Panc1 (cell line): ENCODE measurements around the gene LMNA.

Experiments
- POLR2AphosphoS5 ChIP-seq: IDR thresholded peaks from 2 replicates; pipeline ENCODE4 v1.6.1; 2012; ENCODE audit warnings: mild to moderate bottlenecking, low read depth, low read length, moderate library complexity
- TCF7L2 ChIP-seq: IDR thresholded peaks from 2 replicates; pipeline ENCODE4 v1.6.1; 2011; ENCODE audit warnings: mild to moderate bottlenecking, low read depth, low read length, inconsistent platforms
- TF ChIP-seq, protein P1 (sequence below): fragments of 450-650 bp; IDR thresholded peaks from 2 replicates; pipeline ENCODE4 v1.5.1; 2017; ENCODE audit warnings: mild to moderate bottlenecking
- TF ChIP-seq, protein P2 (sequence below), 2 experiments: IDR thresholded peaks; 2 replicates each; pipeline ENCODE4 v1.6.1; 2011 to 2012; ENCODE audit warnings: low read depth in 2 of 2, control low read depth in 1 of 2, low read length in 1 of 2, mild to moderate bottlenecking in 1 of 2, moderate library complexity in 1 of 2; ENCODE audit not compliant: insufficient read depth in 1 of 2

DNA sequence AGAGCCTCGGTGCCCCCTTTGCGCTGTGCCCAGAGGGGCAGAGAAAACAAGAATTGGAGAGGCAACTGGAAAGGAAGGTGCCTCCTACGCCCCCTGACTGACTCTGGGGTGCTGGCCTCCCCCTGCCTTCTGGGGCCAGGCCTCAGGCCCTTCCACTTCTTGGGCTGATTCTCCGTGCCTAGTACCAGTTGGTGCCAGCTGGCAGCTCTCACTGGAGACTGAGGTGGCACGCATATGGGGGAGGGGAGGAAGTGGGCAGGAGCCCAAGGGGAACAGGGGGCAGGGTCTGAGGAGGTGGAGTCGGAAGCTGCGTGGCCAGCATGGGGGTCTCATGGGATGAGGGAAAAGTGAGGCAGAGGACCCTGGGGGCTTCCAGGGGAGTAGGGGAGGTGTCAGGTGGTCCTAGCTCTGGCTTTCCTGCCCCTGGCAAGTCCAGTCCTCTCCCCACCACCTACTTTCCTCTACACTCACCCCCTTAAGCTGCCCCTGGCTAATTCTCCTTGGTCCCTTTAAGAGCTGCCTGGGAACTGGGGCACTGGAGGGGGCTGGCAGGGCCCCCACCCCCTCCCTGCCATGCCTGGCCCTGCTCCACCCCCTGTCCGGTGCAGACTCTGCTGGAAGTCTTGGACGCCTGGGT is 32.4 kb downstream of the LMNA start:
- TF ChIP-seq, protein P1, sequence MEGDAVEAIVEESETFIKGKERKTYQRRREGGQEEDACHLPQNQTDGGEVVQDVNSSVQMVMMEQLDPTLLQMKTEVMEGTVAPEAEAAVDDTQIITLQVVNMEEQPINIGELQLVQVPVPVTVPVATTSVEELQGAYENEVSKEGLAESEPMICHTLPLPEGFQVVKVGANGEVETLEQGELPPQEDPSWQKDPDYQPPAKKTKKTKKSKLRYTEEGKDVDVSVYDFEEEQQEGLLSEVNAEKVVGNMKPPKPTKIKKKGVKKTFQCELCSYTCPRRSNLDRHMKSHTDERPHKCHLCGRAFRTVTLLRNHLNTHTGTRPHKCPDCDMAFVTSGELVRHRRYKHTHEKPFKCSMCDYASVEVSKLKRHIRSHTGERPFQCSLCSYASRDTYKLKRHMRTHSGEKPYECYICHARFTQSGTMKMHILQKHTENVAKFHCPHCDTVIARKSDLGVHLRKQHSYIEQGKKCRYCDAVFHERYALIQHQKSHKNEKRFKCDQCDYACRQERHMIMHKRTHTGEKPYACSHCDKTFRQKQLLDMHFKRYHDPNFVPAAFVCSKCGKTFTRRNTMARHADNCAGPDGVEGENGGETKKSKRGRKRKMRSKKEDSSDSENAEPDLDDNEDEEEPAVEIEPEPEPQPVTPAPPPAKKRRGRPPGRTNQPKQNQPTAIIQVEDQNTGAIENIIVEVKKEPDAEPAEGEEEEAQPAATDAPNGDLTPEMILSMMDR, result no peak
- TF ChIP-seq TCF7L2 (no peak), POLR2AphosphoS5 (no peak)
- TF ChIP-seq, protein P2, sequence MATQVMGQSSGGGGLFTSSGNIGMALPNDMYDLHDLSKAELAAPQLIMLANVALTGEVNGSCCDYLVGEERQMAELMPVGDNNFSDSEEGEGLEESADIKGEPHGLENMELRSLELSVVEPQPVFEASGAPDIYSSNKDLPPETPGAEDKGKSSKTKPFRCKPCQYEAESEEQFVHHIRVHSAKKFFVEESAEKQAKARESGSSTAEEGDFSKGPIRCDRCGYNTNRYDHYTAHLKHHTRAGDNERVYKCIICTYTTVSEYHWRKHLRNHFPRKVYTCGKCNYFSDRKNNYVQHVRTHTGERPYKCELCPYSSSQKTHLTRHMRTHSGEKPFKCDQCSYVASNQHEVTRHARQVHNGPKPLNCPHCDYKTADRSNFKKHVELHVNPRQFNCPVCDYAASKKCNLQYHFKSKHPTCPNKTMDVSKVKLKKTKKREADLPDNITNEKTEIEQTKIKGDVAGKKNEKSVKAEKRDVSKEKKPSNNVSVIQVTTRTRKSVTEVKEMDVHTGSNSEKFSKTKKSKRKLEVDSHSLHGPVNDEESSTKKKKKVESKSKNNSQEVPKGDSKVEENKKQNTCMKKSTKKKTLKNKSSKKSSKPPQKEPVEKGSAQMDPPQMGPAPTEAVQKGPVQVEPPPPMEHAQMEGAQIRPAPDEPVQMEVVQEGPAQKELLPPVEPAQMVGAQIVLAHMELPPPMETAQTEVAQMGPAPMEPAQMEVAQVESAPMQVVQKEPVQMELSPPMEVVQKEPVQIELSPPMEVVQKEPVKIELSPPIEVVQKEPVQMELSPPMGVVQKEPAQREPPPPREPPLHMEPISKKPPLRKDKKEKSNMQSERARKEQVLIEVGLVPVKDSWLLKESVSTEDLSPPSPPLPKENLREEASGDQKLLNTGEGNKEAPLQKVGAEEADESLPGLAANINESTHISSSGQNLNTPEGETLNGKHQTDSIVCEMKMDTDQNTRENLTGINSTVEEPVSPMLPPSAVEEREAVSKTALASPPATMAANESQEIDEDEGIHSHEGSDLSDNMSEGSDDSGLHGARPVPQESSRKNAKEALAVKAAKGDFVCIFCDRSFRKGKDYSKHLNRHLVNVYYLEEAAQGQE (IDR thresholded peaks at IDR 0.05; ENCODE audit: insufficient read depth in 1 of 2, low read depth in 2 of 2, low read length in 1 of 2), result no peak
